Testis (tissue), 2 donors: ENCODE data around the gene NCK2.

ENCODE experiments used
- CTCF ChIP-seq, 3 experiments: fragments of 450-650 bp in 2 of 3; fragments of 200-600 bp in 1 of 3; sonication (generic) in 1 of 3; IDR thresholded peaks; one replicate each; pipeline ENCODE4 v1.5.1; 2016 to 2019; ENCODE audit warnings: antibody characterized with exemption in 3 of 3, mild to moderate bottlenecking in 2 of 3, moderate library complexity in 1 of 3
- POLR2A ChIP-seq: fragments of 450-650 bp; IDR thresholded peaks from one replicate; pipeline ENCODE4 v1.6.1; 2017; ENCODE audit warnings: antibody characterized with exemption, mild to moderate bottlenecking, moderate library complexity

GRCh38 chr2:105857076-105857740, 112.5 kb downstream of the NCK2 start:
- no peak for TF ChIP-seq POLR2A
- no peak for TF ChIP-seq CTCF (IDR thresholded peaks at IDR 0.05)
